Endothelial cell of umbilical vein (primary cell): ENCODE results near the gene ZFHX2.

ENCODE experiments used
- CTCF ChIP-seq, 2 donors: IDR thresholded peaks; 1 replicate in 1 of 2; 2 replicates in 1 of 2; pipeline ENCODE4 v1.5.1; 2011; ENCODE audit warnings: low read length in 2 of 2, mild to moderate bottlenecking in 2 of 2, moderate library complexity in 2 of 2, control low read depth in 1 of 2, inconsistent platforms in 1 of 2, low read depth in 1 of 2; ENCODE audit not compliant: insufficient read depth in 1 of 2; ENCODE audit errors: extremely low read depth in 1 of 2
- EZH2 ChIP-seq: IDR thresholded peaks from 2 replicates; pipeline ENCODE4 v1.6.1; 2012; ENCODE audit warnings: borderline replicate concordance, low read depth, mild to moderate bottlenecking, moderate library complexity, low read length, inconsistent platforms; ENCODE audit not compliant: severe bottlenecking
- FOS ChIP-seq: IDR thresholded peaks from 2 replicates; pipeline ENCODE4 v1.6.1; 2011; ENCODE audit warnings: mild to moderate bottlenecking, low read length, moderate library complexity, borderline replicate concordance; ENCODE audit not compliant: insufficient read depth
- JUN ChIP-seq: IDR thresholded peaks from 2 replicates; pipeline ENCODE4 v1.6.1; 2011; ENCODE audit warnings: borderline replicate concordance, low read depth; ENCODE audit not compliant: insufficient read length, insufficient read depth
- MAX ChIP-seq: IDR thresholded peaks from 2 replicates; pipeline ENCODE4 v1.6.1; 2011; ENCODE audit not compliant: insufficient read depth, insufficient read length
- MYC ChIP-seq: IDR thresholded peaks from one replicate; pipeline ENCODE4 v1.6.1; 2011; ENCODE audit warnings: mild to moderate bottlenecking, low read depth, low read length
- POLR2A ChIP-seq: IDR thresholded peaks from 2 replicates; pipeline ENCODE4 v1.6.1; 2012; ENCODE audit warnings: low read depth, mild to moderate bottlenecking, control low read depth, low read length
- POLR2AphosphoS5 ChIP-seq: IDR thresholded peaks from 2 replicates; pipeline ENCODE4 v1.6.1; 2012; ENCODE audit warnings: low read depth, mild to moderate bottlenecking, control low read depth, low read length, moderate library complexity; ENCODE audit not compliant: insufficient read depth

GRCh38 chr14:23577710-23578392, 26.3 kb upstream of the ZFHX2 start:
- TF ChIP-seq POLR2A, result no peak
- TF ChIP-seq CTCF (IDR thresholded peaks at IDR 0.05; ENCODE audit: extremely low read depth in 1 of 2, insufficient read depth in 1 of 2, low read depth in 1 of 2, low read length in 2 of 2), result no peak
- no peak for TF ChIP-seq EZH2
- TF ChIP-seq MAX, result no peak
- no peak for TF ChIP-seq POLR2AphosphoS5
- TF ChIP-seq JUN, result no peak
- TF ChIP-seq FOS, result no peak
- TF ChIP-seq MYC, result no peak
